Fibroblast of the conjunctiva (primary cell): ENCODE results near the gene MAP3K5.

Source experiments
- DNase-seq: peaks from one replicate; pipeline ENCODE4 v3.0.0-alpha.2; 2010; ENCODE audit warnings: low read depth

Gene MAP3K5

GRCh38 chr6:136646377-136646776, 145.9 kb downstream of the MAP3K5 start:
- peak; percentile 27 for DNase-seq

- no peak for DNase-seq
These were observed 147.7 kb downstream of the MAP3K5 start for GRCh38 chr6:136644597-136644952.

GRCh38 chr6:136643850-136644596, 148.3 kb downstream of the MAP3K5 start:
- peak; percentile 75 for DNase-seq

- no peak for DNase-seq
These were observed 150.3 kb downstream of the MAP3K5 start for GRCh38 chr6:136641873-136642465.

- DNase-seq, result no peak
These were observed 151.1 kb downstream of the MAP3K5 start for GRCh38 chr6:136641166-136641565.

GRCh38 chr6:136640132-136640915, 152.0 kb downstream of the MAP3K5 start:
- DNase-seq, result peak; percentile 13

- DNase-seq, result no peak
These were observed 152.6 kb downstream of the MAP3K5 start for GRCh38 chr6:136639702-136640101.

GRCh38 chr6:136635615-136636014, 156.7 kb downstream of the MAP3K5 start:
- no peak for DNase-seq

GRCh38 chr6:136633355-136633754, 158.9 kb downstream of the MAP3K5 start:
- DNase-seq, result no peak

GRCh38 chr6:136628996-136629395, 163.3 kb downstream of the MAP3K5 start:
- no peak for DNase-seq

GRCh38 chr6:136627191-136627590, 165.1 kb downstream of the MAP3K5 start:
- DNase-seq, result no peak

GRCh38 chr6:136625293-136625692, 167.0 kb downstream of the MAP3K5 start:
- DNase-seq, result no peak

- DNase-seq, result no peak
These were observed 167.9 kb downstream of the MAP3K5 start for GRCh38 chr6:136624347-136624746.

- DNase-seq, result no peak
These were observed 174.2 kb downstream of the MAP3K5 start for GRCh38 chr6:136618086-136618485.

- no peak for DNase-seq
These were observed 175.8 kb downstream of the MAP3K5 start for GRCh38 chr6:136616527-136616926.

- no peak for DNase-seq
These were observed 177.3 kb downstream of the MAP3K5 start for GRCh38 chr6:136614994-136615393.

GRCh38 chr6:136614350-136614749, 177.9 kb downstream of the MAP3K5 start:
- DNase-seq, result no peak

- no peak for DNase-seq
These were observed 178.8 kb downstream of the MAP3K5 start for GRCh38 chr6:136613477-136613876.

GRCh38 chr6:136612666-136613389, 179.4 kb downstream of the MAP3K5 start:
- DNase-seq, result no peak

GRCh38 chr6:136611746-136612145, 180.5 kb downstream of the MAP3K5 start:
- no peak for DNase-seq

GRCh38 chr6:136611133-136611532, 181.1 kb downstream of the MAP3K5 start:
- no peak for DNase-seq
